Measurements from ENCODE around the gene MCF2L.

DNA sequence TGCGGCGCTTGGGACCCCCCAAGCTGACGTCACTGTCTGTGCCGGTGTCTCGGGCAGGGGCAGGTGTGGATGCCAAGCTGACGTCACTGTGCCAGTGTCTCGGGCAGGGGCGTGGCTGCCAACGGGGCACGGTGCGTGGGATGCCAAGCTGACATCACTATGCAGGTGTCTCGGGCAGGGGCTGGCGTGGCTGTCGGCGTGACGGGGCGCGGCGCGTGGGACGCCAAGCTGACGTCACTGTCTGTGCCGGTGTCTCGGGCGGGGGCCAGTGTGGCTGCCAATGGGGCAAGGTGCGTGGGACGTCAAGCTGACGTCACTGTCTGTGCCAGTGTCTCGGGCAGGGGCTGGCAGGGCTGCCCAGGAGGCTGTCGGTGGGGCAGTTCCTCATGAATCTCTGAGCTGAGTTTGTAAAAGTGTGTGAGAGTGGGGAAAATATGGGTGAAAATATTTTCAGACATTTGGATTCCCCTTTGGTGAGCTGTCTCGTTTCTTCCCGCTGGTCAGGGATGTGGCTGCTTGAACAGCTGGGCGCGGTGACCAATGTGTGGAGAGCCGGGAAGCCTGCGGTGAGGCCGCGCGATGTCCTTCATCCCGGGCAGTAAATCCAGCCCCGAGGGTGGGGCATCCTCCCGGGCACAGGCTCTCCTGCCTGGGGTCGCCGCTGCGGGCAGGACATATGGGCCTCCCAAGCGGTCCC is 25.2 kb downstream of the MCF2L start:
- TF ChIP-seq, protein P1, sequence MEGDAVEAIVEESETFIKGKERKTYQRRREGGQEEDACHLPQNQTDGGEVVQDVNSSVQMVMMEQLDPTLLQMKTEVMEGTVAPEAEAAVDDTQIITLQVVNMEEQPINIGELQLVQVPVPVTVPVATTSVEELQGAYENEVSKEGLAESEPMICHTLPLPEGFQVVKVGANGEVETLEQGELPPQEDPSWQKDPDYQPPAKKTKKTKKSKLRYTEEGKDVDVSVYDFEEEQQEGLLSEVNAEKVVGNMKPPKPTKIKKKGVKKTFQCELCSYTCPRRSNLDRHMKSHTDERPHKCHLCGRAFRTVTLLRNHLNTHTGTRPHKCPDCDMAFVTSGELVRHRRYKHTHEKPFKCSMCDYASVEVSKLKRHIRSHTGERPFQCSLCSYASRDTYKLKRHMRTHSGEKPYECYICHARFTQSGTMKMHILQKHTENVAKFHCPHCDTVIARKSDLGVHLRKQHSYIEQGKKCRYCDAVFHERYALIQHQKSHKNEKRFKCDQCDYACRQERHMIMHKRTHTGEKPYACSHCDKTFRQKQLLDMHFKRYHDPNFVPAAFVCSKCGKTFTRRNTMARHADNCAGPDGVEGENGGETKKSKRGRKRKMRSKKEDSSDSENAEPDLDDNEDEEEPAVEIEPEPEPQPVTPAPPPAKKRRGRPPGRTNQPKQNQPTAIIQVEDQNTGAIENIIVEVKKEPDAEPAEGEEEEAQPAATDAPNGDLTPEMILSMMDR (IDR thresholded peaks at IDR 0.05), result no peak
- no peak for TF ChIP-seq POLR2A (IDR thresholded peaks at IDR 0.05)

All from body of pancreas (tissue), 4 donors.